Astrocyte of the spinal cord (primary cell): ENCODE results near the gene P2RX4.

Source experiments
- DNase-seq: peaks from one replicate; pipeline ENCODE4 v3.0.0; 2011; ENCODE audit warnings: low read depth, low spot score
- H3K4me3 ChIP-seq: 2 replicates; pipeline ENCODE4 v1.5.1; 2011; ENCODE audit warnings: low read depth, mild to moderate bottlenecking, low read length, moderate library complexity
- CTCF ChIP-seq: IDR thresholded peaks from 2 replicates; pipeline ENCODE4 v1.5.1; 2012; ENCODE audit warnings: low read depth, mild to moderate bottlenecking, low read length, inconsistent platforms
- in situ Hi-C: cut with HindIII; loops from 2 replicates; pipeline ENCODE4 v1.10.0; 2017; ENCODE audit warnings: low sequenced_read_pairs

P2RX4 gene

GRCh38 chr12:121240062-121240420 is 30.1 kb downstream of the P2RX4 start:
- DNase-seq = no peak
- no peak for TF ChIP-seq CTCF
- H3K4me3 ChIP-seq = no peak overlapping the region
- in situ Hi-C loops = no loop called here

GRCh38 chr12:121240484-121241101 is 30.7 kb downstream of the P2RX4 start:
- H3K4me3 ChIP-seq = no peak overlapping the region
- no peak for TF ChIP-seq CTCF
- in situ Hi-C loops = no loop called here
- DNase-seq = peak; percentile 13

GRCh38 chr12:121241156-121241970 is 31.4 kb downstream of the P2RX4 start:
- DNase-seq = no peak
- TF ChIP-seq CTCF = no peak
- H3K4me3 ChIP-seq = no peak overlapping the region
- in situ Hi-C loops = no loop called here

GRCh38 chr12:121245031-121245430 is 35.1 kb downstream of the P2RX4 start:
- no peak for DNase-seq
- TF ChIP-seq CTCF = no peak
- in situ Hi-C loops = no loop called here
- no peak overlapping the region for H3K4me3 ChIP-seq

- no peak overlapping the region for H3K4me3 ChIP-seq
- DNase-seq = no peak
- in situ Hi-C loops = no loop called here
- TF ChIP-seq CTCF = no peak
Observed at GRCh38 chr12:121245951-121246350, 36.0 kb downstream of the P2RX4 start.

GRCh38 chr12:121246893-121247557 is 37.1 kb downstream of the P2RX4 start:
- TF ChIP-seq CTCF = no peak
- no peak for DNase-seq
- in situ Hi-C loops = no loop called here
- H3K4me3 ChIP-seq = no peak overlapping the region
